ENCODE measurements around the gene CCT8. TPM values are rescaled to one million over a fixed set of nuclear protein-coding genes. Genes with fewer than 3 reads are reported as not detected.

Gene CCT8
- total and polyA plus RNA-seq, 2 of the 4 experiments (the other 2 are of a cell fraction) = 172 to 192 TPM

- peak overlapping the region; percentile 73 for H2BK5ac ChIP-seq (ENCODE audit: low read depth, low read length, poor library complexity, severe bottlenecking)
- peak overlapping the region; percentile 35 to 86 for H4K8ac ChIP-seq (ENCODE audit: low read depth in 2 of 2, low read length in 2 of 2)
- dilution Hi-C loops (cut with HindIII; ENCODE audit: low sequenced_read_pairs, unreplicated experiment) = no loop called here
- H3K4me3 ChIP-seq (ENCODE audit: insufficient read depth, low read depth, low read length) = peak overlapping the region; percentile 74
- 0 out of 2 replicates have a peak, but pooled peaks have one; percentile 31 for TF ChIP-seq MXI1 (IDR thresholded peaks at IDR 0.05; ENCODE audit: borderline replicate concordance, low read depth, low read length)
- TF ChIP-seq MAZ (IDR thresholded peaks at IDR 0.05; ENCODE audit: borderline replicate concordance, low read depth, low read length) = no peak
- H3K18ac ChIP-seq (ENCODE audit: low read depth, low read length) = peak overlapping the region; percentile 2; the same call in 1 of the 2 replicates
- no peaks in the 10 kb centered on the region for H3K9me3 ChIP-seq (ENCODE audit: control insufficient read depth, insufficient read depth, low read length)
- peak overlapping the region; percentile 81; the same call in 1 of the 2 replicates for H4K91ac ChIP-seq (ENCODE audit: insufficient read depth, low read depth, low read length)
- H2AFZ ChIP-seq (replicated peaks; ENCODE audit: low read length, poor library complexity) = peak overlapping the region; percentile 94
- ChIA-PET POLR2A (ENCODE audit: unreplicated experiment) (no interaction called here), CTCF (interaction anchor here (1.2 kb wide), 1 partner anchor 304 kb away, joined by 3 read pairs; no protein-coding TSS in a partner anchor)
- H3K9ac ChIP-seq (ENCODE audit: low read depth, low read length) = peak overlapping the region; percentile 91
- peak; percentile 38 for DNase-seq
- in situ Hi-C loops (cut with MboI; ENCODE audit: low sequenced_read_pairs) = no loop called here
- H2BK120ac ChIP-seq (ENCODE audit: low read depth, low read length) = no peak overlapping the region
- H3K4me1 ChIP-seq (ENCODE audit: control insufficient read depth, insufficient read depth, low read length) = peaks cover 9% of the 10 kb centered on the region
- H2AK5ac ChIP-seq (ENCODE audit: low read depth, low read length) = peak overlapping the region; percentile 84
- no peaks in the 10 kb centered on the region for H3K27me3 ChIP-seq (ENCODE audit: control insufficient read depth, insufficient read depth, low read length)
- H3K56ac ChIP-seq (ENCODE audit: extremely low read depth, insufficient read depth, low read length) = peak overlapping the region; percentile 54
- peak overlapping the region; percentile 13 for H4K5ac ChIP-seq (ENCODE audit: low read depth, low read length)
- peak overlapping the region; percentile 86 for H3K27ac ChIP-seq (ENCODE audit: insufficient read depth, low read length)
- H3K9me1 ChIP-seq (ENCODE audit: insufficient read depth, low read length) = peaks cover 7% of the 10 kb centered on the region; the same call in 1 of the 2 replicates
- intact Hi-C loops (cut with micrococcal nuclease) = no loop called here
- peak overlapping the region; percentile 85 for H3K14ac ChIP-seq (replicated peaks; ENCODE audit: low read depth, low read length)
- no peaks in the 10 kb centered on the region; the same call in 1 of the 2 replicates for H3K36me3 ChIP-seq (ENCODE audit: control insufficient read depth, insufficient read depth, low read length)
- WGBS, 2 experiments (ENCODE audit: extremely low coverage in 2 of 2, insufficient read length in 1 of 2) = 0% methylated on average over 12 of the region's 13 CpGs; no CpG with 5 or more reads in 1 of the 2 experiments
- ATAC-seq (ENCODE audit: low read depth) = no peak; the same call in 1 of the 2 replicates
- H3K4me2 ChIP-seq (ENCODE audit: low read depth, low read length) = peak overlapping the region; percentile 94
- no TSS peak for BruUV-seq (replicated peaks)
- H3K79me1 ChIP-seq (ENCODE audit: low read depth in 1 of 2, low read length in 2 of 2) = peaks cover 0 to 14% of the 10 kb centered on the region in 2 experiments; a peak in 2 of 4 replicates
- peak overlapping the region; percentile 82 for H3K23ac ChIP-seq (ENCODE audit: low read depth, low read length)
- peaks cover 27% of the 10 kb centered on the region for H4K20me1 ChIP-seq (ENCODE audit: insufficient read depth, low read length)
- peak overlapping the region; percentile 95 for H2AK9ac ChIP-seq (replicated peaks; ENCODE audit: low read depth, low read length, poor library complexity)
- no peak overlapping the region for H2BK20ac ChIP-seq (ENCODE audit: low read depth, low read length)
- H3K4ac ChIP-seq (ENCODE audit: low read depth, low read length) = peak overlapping the region; percentile 72
- no peak overlapping the region for H2BK15ac ChIP-seq (ENCODE audit: low read depth, low read length)
Measured at GRCh38 chr21:29072873-29073221, 601 bp downstream of the CCT8 start.

Data from IMR-90 (cell line).